Measurements from ENCODE around the gene NXPH4.

NXPH4 gene

GRCh38 chr12:57175428-57176138, 41.0 kb upstream of the NXPH4 start:
- TF ChIP-seq CEBPB (IDR thresholded peaks at IDR 0.05) (peak; percentile 37; the same call in 1 of the 2 replicates), TEAD4 (IDR thresholded peaks at IDR 0.05) (no peak), NFIC (IDR thresholded peaks at IDR 0.05) (no peak), MAX (IDR thresholded peaks at IDR 0.05) (no peak), RAD21 (IDR thresholded peaks at IDR 0.05; ENCODE audit: low read depth) (peak; percentile 66), ZBTB7A (IDR thresholded peaks at IDR 0.05; ENCODE audit: low read depth) (no peak), EGR1 (IDR thresholded peaks at IDR 0.05) (no peak), TCF12 (IDR thresholded peaks at IDR 0.05; ENCODE audit: low read depth) (no peak), FOXM1 (IDR thresholded peaks at IDR 0.05; ENCODE audit: borderline replicate concordance, low read depth) (no peak), TAF1 (IDR thresholded peaks at IDR 0.05; ENCODE audit: low read depth) (no peak), YY1 (IDR thresholded peaks at IDR 0.05; ENCODE audit: low read depth) (no peak), EP300 (IDR thresholded peaks at IDR 0.05; ENCODE audit: borderline replicate concordance) (no peak), CREB1 (IDR thresholded peaks at IDR 0.05; ENCODE audit: low read depth) (no peak)
- TF ChIP-seq, protein P1, sequence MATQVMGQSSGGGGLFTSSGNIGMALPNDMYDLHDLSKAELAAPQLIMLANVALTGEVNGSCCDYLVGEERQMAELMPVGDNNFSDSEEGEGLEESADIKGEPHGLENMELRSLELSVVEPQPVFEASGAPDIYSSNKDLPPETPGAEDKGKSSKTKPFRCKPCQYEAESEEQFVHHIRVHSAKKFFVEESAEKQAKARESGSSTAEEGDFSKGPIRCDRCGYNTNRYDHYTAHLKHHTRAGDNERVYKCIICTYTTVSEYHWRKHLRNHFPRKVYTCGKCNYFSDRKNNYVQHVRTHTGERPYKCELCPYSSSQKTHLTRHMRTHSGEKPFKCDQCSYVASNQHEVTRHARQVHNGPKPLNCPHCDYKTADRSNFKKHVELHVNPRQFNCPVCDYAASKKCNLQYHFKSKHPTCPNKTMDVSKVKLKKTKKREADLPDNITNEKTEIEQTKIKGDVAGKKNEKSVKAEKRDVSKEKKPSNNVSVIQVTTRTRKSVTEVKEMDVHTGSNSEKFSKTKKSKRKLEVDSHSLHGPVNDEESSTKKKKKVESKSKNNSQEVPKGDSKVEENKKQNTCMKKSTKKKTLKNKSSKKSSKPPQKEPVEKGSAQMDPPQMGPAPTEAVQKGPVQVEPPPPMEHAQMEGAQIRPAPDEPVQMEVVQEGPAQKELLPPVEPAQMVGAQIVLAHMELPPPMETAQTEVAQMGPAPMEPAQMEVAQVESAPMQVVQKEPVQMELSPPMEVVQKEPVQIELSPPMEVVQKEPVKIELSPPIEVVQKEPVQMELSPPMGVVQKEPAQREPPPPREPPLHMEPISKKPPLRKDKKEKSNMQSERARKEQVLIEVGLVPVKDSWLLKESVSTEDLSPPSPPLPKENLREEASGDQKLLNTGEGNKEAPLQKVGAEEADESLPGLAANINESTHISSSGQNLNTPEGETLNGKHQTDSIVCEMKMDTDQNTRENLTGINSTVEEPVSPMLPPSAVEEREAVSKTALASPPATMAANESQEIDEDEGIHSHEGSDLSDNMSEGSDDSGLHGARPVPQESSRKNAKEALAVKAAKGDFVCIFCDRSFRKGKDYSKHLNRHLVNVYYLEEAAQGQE (IDR thresholded peaks at IDR 0.05; ENCODE audit: low read depth): no peak
- TF ChIP-seq, protein P2, sequence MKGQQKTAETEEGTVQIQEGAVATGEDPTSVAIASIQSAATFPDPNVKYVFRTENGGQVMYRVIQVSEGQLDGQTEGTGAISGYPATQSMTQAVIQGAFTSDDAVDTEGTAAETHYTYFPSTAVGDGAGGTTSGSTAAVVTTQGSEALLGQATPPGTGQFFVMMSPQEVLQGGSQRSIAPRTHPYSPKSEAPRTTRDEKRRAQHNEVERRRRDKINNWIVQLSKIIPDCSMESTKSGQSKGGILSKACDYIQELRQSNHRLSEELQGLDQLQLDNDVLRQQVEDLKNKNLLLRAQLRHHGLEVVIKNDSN (IDR thresholded peaks at IDR 0.05): no peak

DNA sequence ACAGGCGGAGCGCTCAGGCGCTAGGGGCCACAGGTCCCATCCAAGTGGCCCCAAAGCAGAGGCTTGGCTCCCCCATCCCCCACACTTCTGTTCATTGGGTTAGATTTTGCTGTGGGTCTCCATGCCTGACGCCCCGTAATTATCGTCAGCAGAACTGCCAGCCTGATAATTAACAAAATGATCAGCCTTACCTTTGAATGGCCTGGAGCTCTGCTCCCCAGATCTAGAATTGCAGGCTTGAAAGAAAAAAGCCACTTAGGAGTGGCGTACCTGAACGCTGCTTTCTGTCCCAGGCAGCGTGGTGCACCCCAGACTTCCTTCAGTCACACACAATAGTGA, 40.5 kb upstream of the NXPH4 start:
- no peak for TF ChIP-seq TEAD4 (IDR thresholded peaks at IDR 0.05)

- TF ChIP-seq NFIC (IDR thresholded peaks at IDR 0.05) (no peak), CREB1 (IDR thresholded peaks at IDR 0.05; ENCODE audit: low read depth) (no peak), EP300 (IDR thresholded peaks at IDR 0.05; ENCODE audit: borderline replicate concordance) (no peak), TEAD4 (IDR thresholded peaks at IDR 0.05) (no peak), FOXM1 (IDR thresholded peaks at IDR 0.05; ENCODE audit: borderline replicate concordance, low read depth) (no peak), ZBTB7A (IDR thresholded peaks at IDR 0.05; ENCODE audit: low read depth) (no peak), CEBPB (IDR thresholded peaks at IDR 0.05) (no peak), TAF1 (IDR thresholded peaks at IDR 0.05; ENCODE audit: low read depth) (no peak), EGR1 (IDR thresholded peaks at IDR 0.05) (no peak), RAD21 (IDR thresholded peaks at IDR 0.05; ENCODE audit: low read depth) (no peak), MAX (IDR thresholded peaks at IDR 0.05) (no peak), TCF12 (IDR thresholded peaks at IDR 0.05; ENCODE audit: low read depth) (no peak)
- TF ChIP-seq, protein P2 (IDR thresholded peaks at IDR 0.05): no peak
- TF ChIP-seq, protein P1 (IDR thresholded peaks at IDR 0.05; ENCODE audit: low read depth): no peak
Observed at GRCh38 chr12:57176846-57177245, 39.7 kb upstream of the NXPH4 start.

DNA sequence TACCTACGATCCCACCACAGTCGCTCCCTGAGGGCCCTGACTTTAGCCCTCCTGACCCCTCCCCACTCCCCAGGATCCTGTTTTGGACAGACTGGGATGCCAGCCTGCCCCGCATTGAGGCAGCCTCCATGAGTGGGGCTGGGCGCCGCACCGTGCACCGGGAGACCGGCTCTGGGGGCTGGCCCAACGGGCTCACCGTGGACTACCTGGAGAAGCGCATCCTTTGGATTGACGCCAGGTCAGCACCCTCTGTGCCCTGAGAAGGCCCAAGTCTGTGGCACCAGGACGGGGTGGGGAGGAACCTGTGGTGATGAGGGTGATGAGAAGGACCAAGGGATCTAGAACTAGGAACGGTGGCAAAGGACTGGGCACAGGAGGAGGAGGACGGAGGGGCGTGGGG, 39.2 kb upstream of the NXPH4 start:
- TF ChIP-seq CREB1 (IDR thresholded peaks at IDR 0.05; ENCODE audit: low read depth) (no peak), NFIC (IDR thresholded peaks at IDR 0.05) (no peak), TAF1 (IDR thresholded peaks at IDR 0.05; ENCODE audit: low read depth) (no peak), FOXM1 (IDR thresholded peaks at IDR 0.05; ENCODE audit: borderline replicate concordance, low read depth) (no peak), EGR1 (IDR thresholded peaks at IDR 0.05) (no peak), TCF12 (IDR thresholded peaks at IDR 0.05; ENCODE audit: low read depth) (no peak), TEAD4 (IDR thresholded peaks at IDR 0.05) (no peak), RAD21 (IDR thresholded peaks at IDR 0.05; ENCODE audit: low read depth) (no peak), EP300 (IDR thresholded peaks at IDR 0.05; ENCODE audit: borderline replicate concordance) (no peak), CEBPB (IDR thresholded peaks at IDR 0.05) (no peak), YY1 (IDR thresholded peaks at IDR 0.05; ENCODE audit: low read depth) (no peak), MAX (IDR thresholded peaks at IDR 0.05) (no peak), ZBTB7A (IDR thresholded peaks at IDR 0.05; ENCODE audit: low read depth) (no peak)
- TF ChIP-seq, protein P2 (IDR thresholded peaks at IDR 0.05): no peak

- no peak for TF ChIP-seq CEBPB (IDR thresholded peaks at IDR 0.05)
- no peak for TF ChIP-seq FOXM1 (IDR thresholded peaks at IDR 0.05; ENCODE audit: borderline replicate concordance, low read depth)
- no peak for TF ChIP-seq ZBTB7A (IDR thresholded peaks at IDR 0.05; ENCODE audit: low read depth)
- TF ChIP-seq TAF1 (IDR thresholded peaks at IDR 0.05; ENCODE audit: low read depth): no peak
Observed at GRCh38 chr12:57178213-57178612, 38.4 kb upstream of the NXPH4 start.
